Stimulated activated CD4-positive, alpha-beta T cell treated with anti-CD3 and anti-CD28 coated beads, Interleukin-4, amount 100 ng/mL, for 1 hour (primary cell): Measurements from ENCODE around the gene OR4D11.

Source experiments
- DNase-seq: peaks from one replicate; pipeline ENCODE4 v3.0.0-alpha.2; 2020

Gene OR4D11

GRCh38 chr11:59550368-59550841, 47.0 kb downstream of the OR4D11 start:
- DNase-seq: peak; percentile 85

- DNase-seq: peak; percentile 76
Observed at GRCh38 chr11:59550842-59551658, 47.7 kb downstream of the OR4D11 start.

- DNase-seq: no peak
Observed at GRCh38 chr11:59551659-59552521, 48.5 kb downstream of the OR4D11 start.

GRCh38 chr11:59552844-59553243, 49.5 kb downstream of the OR4D11 start:
- no peak for DNase-seq

- no peak for DNase-seq
Observed at GRCh38 chr11:59553323-59553722, 49.9 kb downstream of the OR4D11 start.
